Stimulated activated CD4-positive, alpha-beta T cell treated with anti-CD3 and anti-CD28 coated beads, Interleukin-15, amount 100 ng/mL, for 48 hours (primary cell): ENCODE results near the gene BRD9.
"Not testable (repeated sequence)": the region's sequence is repeated elsewhere in the genome, so short reads cannot be mapped to it uniquely, and the experiment has no call there.

Source experiments
- DNase-seq, 2 donors: peaks; one replicate each; pipeline ENCODE4 v3.0.0-alpha.2; 2020; ENCODE audit warnings: low read depth in 2 of 2

BRD9 gene

DNA sequence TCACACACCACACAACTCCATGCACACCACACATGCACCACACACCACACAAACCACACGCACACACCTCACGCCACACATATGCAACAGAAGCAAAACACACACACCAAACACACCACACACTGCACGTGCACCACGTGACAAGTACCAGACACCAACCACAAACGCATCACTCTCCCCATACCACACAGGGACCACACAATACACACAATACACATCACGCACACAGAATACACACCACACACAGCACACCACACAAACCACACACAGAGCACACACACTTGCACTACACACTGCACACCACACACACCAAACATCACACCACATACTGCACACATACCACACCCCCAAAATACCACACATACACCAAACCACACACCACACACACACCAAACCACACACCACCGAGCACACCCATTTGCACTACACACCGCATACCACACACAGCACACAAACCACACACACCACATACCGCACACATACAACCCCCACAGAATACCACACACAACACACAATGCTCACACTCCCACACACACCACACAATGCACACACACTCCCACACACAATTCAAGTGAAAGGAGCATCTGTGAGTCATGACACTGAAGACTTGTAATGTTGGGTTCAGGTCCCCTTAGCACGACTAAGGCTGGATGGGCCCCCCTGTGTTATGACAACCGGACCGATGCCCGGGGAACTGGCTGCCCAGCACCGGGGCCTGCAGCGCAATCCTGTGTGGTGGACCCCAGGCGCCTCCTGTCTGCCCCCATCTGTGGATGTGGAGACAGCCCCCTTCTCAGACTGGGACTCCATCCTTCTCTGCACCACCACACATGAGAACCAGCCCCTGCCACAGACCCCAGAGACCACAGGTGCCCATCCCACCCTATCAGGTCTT is 35.8 kb downstream of the BRD9 start:
- DNase-seq, result no peak

- DNase-seq, result no peak
Measured at GRCh38 chr5:855771-856530, 36.6 kb downstream of the BRD9 start.

DNA sequence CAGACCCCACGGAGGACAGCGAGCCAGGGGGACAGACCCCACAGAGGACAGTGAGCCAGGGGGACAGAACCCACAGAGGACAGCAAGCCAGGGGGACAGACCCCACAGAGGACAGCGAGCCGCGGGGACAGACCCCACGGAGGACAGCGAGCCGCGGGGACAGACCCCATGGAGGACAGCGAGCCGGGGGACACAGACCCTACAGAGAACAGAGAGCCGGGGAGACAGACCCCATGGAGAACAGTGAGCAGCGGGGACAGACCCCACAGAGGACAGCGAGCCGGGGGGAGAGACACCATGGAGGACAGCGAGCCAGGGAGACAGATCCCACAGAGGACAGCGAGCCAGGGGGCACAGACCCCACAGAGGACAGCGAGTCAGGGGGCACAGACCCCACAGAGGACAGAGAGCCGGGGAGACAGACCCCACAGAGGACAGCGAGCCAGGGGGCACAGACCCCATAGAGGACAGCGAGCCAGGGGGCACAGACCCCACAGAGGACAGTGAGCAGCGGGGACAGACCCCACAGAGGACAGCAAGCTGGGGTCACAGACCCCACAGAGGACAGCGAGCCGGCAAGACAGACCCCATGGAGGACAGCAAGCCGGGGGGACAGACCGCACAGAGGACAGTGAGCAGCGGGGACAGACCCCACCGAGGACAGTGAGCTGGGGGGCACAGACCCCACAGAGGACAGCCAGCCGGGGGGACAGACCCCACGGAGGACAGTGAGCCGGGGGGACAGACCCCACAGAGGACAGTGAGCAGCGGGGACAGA is 37.4 kb downstream of the BRD9 start:
- DNase-seq, result no peak

DNA sequence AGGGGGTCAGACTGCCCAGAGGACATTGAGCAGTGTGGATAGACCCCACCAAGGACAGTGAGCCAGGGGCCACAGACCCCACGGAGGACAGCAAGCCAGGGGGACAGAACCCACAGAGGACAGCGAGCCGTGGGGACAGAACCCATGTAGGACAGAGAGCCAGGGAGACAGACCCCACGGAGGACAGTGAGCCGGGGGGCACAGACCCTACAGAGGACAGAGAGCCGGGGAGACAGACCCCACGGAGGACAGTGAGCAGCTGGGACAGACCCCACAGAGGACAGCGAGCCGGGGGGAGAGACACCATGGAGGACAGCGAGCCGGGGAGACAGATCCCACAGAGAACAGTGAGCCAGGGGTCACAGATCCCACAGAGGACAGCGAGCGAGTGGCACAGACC is 38.4 kb downstream of the BRD9 start:
- DNase-seq, result no peak

DNA sequence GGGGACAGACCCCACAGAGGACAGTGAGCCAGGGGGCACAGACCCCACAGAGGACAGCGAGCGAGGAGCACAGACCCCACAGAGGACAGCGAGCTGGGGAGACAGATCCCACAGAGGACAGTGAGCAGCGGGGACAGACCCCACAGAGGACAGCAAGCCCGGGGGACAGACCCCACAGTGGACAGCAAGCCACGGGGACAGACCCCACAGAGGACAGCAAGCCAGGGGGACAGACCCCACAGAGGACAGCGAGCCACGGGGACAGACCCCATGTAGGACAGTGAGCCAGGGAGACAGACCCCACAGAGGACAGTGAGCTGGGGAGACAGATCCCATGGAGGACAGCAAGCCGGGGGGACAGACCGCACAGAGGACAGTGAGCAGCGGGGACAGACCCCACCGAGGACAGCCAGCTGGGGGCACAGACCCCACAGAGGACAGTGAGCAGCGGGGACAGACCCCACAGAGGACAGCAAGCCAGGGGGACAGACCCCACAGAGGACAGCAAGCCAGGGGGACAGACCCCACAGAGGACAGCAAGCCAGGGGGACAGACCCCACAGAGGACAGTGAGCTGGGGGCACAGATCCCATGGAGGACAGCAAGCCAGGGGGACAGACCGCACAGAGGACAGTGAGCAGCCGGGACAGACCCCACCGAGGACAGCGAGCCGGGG is 39.0 kb downstream of the BRD9 start:
- DNase-seq, result not testable (repeated sequence)

GRCh38 chr5:852431-853401 is 39.9 kb downstream of the BRD9 start:
- DNase-seq, result no peak

GRCh38 chr5:852018-852417 is 40.6 kb downstream of the BRD9 start:
- no peak for DNase-seq

GRCh38 chr5:851553-851952 is 41.0 kb downstream of the BRD9 start:
- no peak for DNase-seq

- DNase-seq, result no peak
Measured at GRCh38 chr5:851076-851475, 41.5 kb downstream of the BRD9 start.

- DNase-seq, result no peak
Measured at GRCh38 chr5:850511-851006, 42.0 kb downstream of the BRD9 start, which contains the start of gene ZDHHC11. TSS of gene ZDHHC11 (minus strand) at chr5:850986. CDS start at chr5:850602, 384 bp downstream.

- no peak for DNase-seq
Measured at GRCh38 chr5:849651-850301, 42.8 kb downstream of the BRD9 start.

DNA sequence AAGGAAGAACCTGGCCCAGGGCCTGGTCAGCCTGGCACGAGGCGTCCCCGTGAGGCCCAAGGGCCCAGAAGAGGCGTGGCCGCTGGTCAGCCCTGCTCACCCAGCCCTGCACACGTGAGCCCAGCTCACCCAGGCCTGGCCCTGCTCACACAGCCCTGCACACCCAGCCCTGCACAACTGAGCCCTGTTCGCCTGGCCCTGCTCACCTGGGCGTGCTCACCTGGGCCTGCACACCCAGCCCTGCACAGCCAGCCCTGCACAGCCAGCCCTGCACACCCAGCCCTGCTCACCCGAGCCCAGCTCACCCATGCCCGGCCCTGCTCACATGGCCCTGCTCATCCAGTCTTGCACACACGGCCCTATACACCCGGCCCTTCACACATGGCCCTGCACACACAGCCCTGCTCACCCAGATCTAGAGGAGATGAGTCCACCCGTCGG is 43.9 kb downstream of the BRD9 start:
- no peak for DNase-seq

DNA sequence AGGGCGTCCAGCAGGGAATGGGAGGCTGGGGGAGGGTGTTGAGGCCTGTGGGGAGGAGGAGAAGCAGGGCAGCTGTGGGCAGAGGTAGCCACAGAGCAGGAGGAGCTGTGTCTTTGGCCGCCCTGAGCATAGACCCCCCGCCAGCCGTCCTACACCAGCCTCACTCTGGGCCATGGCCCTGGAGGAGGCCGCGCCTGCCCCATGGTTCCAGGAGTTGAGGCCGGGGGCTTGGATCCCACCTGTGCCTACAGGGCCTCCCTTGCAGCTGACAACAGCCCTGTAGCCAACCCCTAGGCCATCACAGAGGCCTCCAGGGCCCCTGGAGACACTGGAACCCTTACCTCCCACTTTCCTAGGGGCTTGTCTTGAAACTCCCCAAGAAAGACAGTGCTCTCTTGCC is 44.9 kb downstream of the BRD9 start:
- DNase-seq, result not testable (repeated sequence)

DNA sequence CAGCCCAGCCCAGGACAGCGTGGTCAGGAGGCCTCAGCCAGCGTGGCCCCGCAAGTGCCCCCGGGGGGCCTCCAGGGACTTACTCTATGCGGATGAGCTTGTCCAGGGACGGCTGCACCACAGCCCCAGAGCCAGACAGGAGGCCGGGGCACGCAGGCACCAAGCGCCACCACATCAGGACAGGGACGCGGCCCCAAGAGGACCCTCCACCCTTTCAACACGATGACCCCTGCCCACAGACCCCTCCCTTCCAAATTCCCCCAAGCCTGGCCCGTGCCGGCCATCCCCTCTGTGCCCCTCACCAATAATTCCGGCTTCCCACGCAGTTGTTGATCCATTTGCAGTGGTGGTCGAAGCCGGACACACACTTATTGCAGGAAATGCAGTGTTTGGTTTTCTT is 45.4 kb downstream of the BRD9 start:
- not testable (repeated sequence) for DNase-seq

DNA sequence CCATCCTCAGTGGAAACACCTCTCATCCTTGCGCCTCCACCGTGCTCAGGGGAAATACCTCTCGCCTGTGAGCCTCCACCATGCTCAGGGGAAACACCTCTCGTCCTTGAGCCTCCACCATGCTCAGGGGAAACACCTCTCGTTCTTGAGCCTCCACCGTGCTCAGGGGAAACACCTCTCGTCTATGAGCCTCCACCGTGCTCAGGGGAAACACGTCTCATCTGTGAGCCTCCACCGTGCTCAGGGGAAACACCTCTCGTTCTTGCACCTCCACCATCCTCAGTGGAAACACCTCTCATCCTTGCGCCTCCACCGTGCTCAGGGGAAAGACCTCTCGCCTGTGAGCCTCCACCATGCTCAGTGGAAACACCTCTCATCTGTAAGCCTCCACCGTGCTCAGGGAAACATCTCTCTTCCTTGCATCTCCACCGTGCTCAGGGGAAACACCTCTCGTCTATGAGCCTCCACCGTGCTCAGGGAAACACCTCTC is 46.0 kb downstream of the BRD9 start:
- peak; percentile 13 to 23 for DNase-seq

- not testable (repeated sequence) for DNase-seq
Measured at GRCh38 chr5:845676-846601, 46.7 kb downstream of the BRD9 start.

DNA sequence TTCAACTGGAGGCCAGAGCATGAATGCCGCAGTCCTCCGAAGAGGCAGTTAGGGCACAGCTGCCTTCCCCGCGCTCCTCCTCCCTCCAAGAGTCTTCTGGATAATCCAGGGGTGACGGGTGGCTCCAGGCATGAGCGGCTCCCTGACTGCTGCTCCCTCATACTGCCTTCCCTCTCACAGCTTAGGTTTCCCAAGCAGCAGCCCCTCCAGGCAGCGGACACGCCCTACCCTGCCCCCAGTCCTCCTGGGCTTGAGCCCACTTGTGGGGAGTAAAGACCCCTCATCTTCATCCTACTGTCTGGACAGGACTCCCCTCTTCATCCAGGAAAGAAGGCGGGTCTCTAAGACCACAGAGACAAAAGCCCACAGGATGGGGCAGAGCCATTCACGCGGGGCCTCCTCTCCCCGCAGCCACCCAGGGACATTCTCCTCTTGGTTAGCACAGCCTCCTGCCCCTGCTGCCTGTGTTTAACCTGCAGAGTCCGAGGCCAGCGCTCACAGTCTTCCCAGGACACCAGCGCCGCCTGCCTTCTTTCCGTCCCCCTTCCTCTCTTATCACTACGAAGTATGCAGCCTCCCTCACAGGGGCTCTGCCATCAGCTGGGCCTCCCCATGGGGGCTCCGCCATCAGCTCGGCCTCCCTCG is 47.4 kb downstream of the BRD9 start:
- not testable (repeated sequence) for DNase-seq

- not testable (repeated sequence) for DNase-seq
Measured at GRCh38 chr5:844426-844825, 48.2 kb downstream of the BRD9 start.
